ENCODE results near the gene TAF1B.

DNA sequence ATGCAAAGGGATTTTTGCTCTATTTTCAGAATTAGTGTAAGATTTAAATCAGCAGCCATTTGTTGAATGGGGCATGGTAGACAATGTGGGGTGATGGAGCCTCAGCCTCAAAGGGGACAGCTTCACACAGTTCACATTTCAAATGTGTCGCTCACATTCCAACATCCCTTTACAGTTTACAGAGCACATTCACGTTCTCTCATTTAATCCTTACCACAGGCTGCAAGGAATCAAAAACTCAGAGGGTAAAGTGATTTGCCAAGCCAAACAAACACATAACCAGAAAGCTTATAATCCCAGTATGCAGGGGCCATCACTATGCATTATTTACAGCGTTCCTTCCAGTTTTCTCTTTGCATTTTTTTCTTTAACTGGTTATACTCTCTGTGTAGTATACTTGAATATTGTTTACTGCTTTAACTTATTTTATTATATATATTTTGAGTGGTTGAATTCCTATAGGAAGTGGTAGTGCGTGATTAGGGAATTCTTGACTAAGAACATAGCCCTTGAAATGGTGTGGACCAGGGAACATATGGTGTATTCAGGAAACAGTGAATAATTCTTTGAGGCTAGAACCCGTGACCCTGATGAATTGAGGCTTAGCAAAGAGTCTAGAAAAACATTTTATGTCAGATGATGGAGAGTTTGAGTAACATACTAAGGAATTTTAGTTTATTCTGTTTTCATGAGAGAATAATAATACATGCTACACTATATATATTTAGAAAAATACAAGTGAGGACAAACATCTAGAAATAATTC, 18.1 kb upstream of the TAF1B start:
- no peak for TF ChIP-seq POLR2A (IDR thresholded peaks at IDR 0.05)
- TF ChIP-seq, protein P1, sequence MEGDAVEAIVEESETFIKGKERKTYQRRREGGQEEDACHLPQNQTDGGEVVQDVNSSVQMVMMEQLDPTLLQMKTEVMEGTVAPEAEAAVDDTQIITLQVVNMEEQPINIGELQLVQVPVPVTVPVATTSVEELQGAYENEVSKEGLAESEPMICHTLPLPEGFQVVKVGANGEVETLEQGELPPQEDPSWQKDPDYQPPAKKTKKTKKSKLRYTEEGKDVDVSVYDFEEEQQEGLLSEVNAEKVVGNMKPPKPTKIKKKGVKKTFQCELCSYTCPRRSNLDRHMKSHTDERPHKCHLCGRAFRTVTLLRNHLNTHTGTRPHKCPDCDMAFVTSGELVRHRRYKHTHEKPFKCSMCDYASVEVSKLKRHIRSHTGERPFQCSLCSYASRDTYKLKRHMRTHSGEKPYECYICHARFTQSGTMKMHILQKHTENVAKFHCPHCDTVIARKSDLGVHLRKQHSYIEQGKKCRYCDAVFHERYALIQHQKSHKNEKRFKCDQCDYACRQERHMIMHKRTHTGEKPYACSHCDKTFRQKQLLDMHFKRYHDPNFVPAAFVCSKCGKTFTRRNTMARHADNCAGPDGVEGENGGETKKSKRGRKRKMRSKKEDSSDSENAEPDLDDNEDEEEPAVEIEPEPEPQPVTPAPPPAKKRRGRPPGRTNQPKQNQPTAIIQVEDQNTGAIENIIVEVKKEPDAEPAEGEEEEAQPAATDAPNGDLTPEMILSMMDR (IDR thresholded peaks at IDR 0.05) = no peak

Data from prostate gland (tissue), 2 donors.